NCI-H345 treated with DMSO at 0.1 percent for 48 hours (cell line): ENCODE results near the gene DNAJC9.

ENCODE experiments used
- DNase-seq: peaks from one replicate; lab custom pipeline; 2025; ENCODE audit not compliant: unreplicated experiment; lab: John Stamatoyannopoulos, UW

The DNAJC9 gene

GRCh38 chr10:73239908-73240307, 7.1 kb downstream of the DNAJC9 start:
- no peak for DNase-seq

GRCh38 chr10:73238990-73239566, 8.0 kb downstream of the DNAJC9 start:
- no peak for DNase-seq

GRCh38 chr10:73234695-73235094, 12.4 kb downstream of the DNAJC9 start:
- no peak for DNase-seq

GRCh38 chr10:73233883-73234282, 13.2 kb downstream of the DNAJC9 start:
- no peak for DNase-seq

GRCh38 chr10:73232887-73233286, 14.2 kb downstream of the DNAJC9 start:
- DNase-seq, result no peak

- no peak for DNase-seq
Measured at GRCh38 chr10:73229567-73229966, 17.5 kb downstream of the DNAJC9 start.

GRCh38 chr10:73228247-73228646, 18.8 kb downstream of the DNAJC9 start:
- DNase-seq, result no peak

GRCh38 chr10:73226663-73227062, 20.4 kb downstream of the DNAJC9 start:
- no peak for DNase-seq

- DNase-seq, result no peak
Measured at GRCh38 chr10:73225518-73225917, 21.5 kb downstream of the DNAJC9 start.

- no peak for DNase-seq
Measured at GRCh38 chr10:73220989-73221388, 26.1 kb downstream of the DNAJC9 start.

GRCh38 chr10:73219384-73219783, 27.7 kb downstream of the DNAJC9 start:
- no peak for DNase-seq

- DNase-seq, result no peak
Measured at GRCh38 chr10:73218431-73219191, 28.4 kb downstream of the DNAJC9 start.

GRCh38 chr10:73217628-73218027, 29.4 kb downstream of the DNAJC9 start:
- no peak for DNase-seq

- no peak for DNase-seq
Measured at GRCh38 chr10:73215749-73216148, 31.3 kb downstream of the DNAJC9 start.

- DNase-seq, result no peak
Measured at GRCh38 chr10:73211106-73211811, 35.8 kb downstream of the DNAJC9 start.

- no peak for DNase-seq
Measured at GRCh38 chr10:73210395-73211105, 36.5 kb downstream of the DNAJC9 start.

GRCh38 chr10:73209705-73210104, 37.4 kb downstream of the DNAJC9 start:
- no peak for DNase-seq

- DNase-seq, result no peak
Measured at GRCh38 chr10:73207883-73208282, 39.2 kb downstream of the DNAJC9 start.

- DNase-seq, result no peak
Measured at GRCh38 chr10:73206385-73206784, 40.7 kb downstream of the DNAJC9 start.

- DNase-seq, result no peak
Measured at GRCh38 chr10:73205890-73206289, 41.2 kb downstream of the DNAJC9 start.

GRCh38 chr10:73205081-73205480, 42.0 kb downstream of the DNAJC9 start:
- no peak for DNase-seq
